Measurements from ENCODE around the gene BICD2.

BICD2 gene

DNA sequence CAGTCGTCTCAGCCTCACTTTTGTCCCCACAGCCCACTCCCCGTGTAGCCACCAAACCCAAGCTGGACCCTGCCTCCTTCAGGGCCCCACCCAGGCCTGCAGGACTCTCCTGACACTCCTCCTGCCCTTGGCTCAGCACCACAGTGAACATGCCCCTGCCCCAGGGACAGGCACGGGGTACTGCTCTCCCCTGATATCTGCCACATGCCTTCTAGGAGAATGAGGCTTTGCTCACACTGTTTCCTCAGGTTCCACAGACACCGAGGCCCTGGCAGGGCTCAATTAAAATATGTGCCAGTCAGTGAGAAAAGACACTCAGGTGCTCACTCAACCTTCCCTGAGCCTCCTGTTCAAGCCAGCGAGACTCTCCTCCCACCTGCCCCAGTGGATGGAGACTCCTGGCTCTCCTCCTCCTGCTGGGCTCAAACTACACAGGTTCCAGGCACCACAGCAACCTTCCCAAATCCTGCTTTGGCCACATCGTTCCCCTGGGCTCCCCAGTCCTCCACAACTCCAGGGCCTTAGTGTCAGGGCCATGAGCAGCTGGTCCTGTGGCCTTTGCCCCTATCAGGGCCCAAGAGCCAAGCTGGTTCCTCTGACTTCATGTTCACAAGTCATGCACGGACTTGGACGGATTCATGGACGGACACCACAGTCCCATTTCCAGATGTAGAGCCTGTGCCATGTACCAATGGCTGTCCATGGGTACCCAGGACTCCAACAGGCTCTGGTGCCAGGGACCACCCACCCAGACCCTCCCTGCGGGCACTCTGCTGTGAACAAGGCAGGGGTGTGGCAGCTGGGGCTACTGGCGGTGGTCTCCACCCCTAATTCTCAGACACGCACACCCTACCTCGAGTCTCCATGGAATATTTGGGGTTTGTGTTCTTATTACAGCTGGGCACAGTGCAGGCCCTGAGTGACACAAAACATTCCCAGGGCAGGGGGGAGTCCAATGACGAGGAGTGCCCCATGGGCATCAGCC lies 36.6 kb downstream of the BICD2 start:
- no peak for DNase-seq (ENCODE audit: low read depth in 2 of 2)

DNA sequence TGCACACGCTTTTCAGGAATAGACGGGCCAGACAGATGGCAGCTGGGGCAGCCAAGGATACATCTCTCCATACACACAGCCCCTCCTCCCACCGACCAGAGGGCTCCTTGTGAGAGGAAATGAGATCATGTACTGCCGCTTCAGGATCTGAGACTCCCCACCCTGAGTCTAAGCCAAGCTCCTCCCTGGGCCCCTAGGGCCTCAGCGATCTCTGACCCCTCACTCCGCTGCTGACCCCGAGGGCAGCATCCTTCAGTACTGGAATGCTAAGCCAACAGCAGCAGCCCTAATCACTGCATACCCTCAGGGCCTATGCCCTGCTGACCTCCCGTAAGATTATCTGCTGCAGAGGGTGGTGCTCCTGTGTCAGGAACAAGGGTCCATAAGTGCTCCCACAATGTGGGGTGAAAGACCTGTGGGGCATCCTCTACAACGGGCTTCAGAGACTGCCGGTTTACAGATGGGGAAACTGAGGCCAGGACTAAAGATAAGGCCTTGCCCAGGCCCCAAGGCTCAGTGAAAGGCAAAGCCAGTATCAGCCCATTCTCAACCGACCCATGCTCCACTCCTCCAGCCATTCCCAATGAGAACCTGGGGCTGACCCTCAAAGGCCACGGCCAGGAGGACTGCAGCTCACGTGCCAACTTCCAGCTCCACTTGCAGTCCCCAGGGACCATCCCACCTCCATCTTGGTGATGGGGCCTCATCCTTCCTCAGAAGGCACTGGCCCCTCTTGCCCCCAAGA lies 37.5 kb downstream of the BICD2 start:
- DNase-seq (ENCODE audit: low read depth in 2 of 2): no peak

DNA sequence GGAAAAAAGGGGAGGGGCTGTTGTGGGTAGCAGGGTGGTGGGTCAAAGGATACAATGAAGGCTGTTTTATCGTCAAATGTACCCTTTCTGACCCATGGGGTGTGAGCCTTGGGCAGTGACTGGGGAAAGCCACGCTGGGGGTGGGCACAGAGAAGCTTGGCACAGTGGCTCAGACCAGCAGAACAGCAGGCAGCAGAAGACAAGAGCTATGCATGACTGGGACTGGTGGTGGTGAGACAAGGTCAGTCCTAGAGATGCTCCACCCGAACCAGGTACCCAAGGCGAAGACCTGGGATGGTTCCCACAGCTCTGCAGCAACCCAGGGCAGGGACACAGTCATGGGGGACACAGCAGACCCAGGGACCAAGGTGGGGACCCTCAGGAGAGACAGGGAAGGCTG lies 38.3 kb downstream of the BICD2 start:
- no peak for DNase-seq (ENCODE audit: low read depth in 2 of 2)

DNA sequence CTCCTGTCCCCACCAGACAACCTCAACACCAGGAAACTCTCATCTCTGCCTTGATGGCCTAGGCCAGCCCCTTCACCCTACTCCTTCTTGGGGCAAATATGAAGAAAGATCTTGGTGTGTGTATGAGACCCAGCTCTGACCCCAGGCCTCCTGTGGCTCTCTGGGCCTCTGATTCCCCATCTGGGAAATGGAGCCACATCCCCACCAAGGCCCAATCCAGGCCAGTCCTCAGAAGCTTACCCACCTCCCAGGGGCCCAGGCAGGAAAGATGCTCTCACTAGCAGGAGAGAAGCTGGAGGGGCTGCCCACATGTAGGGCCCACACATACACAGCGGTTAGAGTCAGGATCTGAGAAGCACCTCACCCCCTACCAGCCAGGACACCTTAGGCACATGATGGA lies 38.9 kb downstream of the BICD2 start:
- DNase-seq (ENCODE audit: low read depth in 2 of 2): no peak

DNA sequence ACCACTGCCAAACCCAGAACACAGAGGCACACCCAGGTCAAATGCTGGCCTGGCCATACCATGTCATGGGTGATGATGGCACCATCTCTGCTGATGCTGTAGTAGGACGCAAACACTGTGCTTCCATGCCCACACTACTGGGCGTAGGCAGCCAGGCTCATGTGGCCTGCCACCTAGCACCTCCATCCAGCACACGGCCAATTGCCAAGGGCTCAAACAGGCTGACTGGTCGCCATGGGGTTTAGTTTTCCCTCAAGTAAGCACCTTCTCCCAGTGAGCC lies 39.4 kb downstream of the BICD2 start:
- no peak for DNase-seq (ENCODE audit: low read depth in 2 of 2)

DNA sequence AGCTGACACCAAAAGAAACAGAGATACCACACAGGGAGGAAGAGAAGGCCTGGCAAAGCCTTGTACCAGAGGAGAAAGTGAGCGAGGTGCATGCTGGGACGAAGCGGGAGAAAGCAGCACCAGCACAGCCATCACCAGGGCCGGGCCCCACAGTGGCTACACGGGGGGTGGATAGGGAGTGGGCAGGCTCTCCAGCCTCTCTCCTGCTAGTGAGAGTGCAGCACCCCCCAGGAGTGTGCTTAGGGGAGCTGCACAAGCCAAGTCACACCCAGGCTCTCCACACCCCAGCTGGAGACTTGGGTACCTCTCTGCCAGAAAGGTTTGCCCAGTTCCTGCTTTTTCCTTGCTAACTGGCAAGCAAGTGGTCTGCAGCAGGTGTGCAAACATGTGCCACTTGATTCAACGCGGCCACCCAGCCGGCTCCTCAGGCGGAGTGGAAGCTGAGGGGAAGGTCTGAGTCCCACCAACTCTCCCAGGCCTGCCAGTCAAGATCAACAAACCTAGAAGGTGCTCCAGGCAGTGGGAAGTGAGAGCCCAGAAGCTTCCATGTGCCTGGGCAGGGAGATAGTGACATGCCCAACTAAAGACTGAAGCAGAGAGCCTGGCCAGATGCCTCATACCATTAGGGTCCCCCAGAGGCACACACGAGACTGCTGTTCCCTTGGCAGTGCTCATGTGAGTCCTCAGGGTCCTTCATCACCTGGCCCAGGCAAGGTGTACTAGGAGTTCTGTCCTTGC lies 39.9 kb downstream of the BICD2 start:
- no peak for DNase-seq (ENCODE audit: low read depth in 2 of 2)

DNA sequence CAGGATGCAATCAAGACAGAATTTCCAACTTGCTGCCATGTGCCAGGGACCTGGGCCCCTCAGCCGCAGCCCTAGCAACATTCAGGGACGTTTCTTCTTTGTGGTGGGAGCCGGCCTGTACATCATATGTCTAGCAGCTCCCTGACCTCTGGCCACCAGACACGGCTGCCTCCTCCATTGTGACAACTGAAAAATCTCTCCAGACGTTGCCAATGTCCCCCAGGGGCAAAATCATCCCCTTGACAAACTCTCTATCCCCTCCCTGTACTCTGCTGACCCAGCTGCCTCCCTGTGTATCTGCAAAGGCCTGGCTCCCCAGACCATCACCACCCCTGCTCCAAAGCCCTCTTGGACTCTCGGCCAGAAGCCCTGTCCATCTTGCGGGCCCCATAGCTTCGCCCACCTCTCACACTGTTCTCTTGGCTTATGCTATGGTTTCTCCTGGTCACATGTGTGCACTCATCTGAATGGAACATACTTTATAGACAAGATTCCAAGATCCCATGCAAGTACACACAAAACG lies 40.8 kb downstream of the BICD2 start:
- DNase-seq (ENCODE audit: low read depth in 2 of 2): no peak

DNA sequence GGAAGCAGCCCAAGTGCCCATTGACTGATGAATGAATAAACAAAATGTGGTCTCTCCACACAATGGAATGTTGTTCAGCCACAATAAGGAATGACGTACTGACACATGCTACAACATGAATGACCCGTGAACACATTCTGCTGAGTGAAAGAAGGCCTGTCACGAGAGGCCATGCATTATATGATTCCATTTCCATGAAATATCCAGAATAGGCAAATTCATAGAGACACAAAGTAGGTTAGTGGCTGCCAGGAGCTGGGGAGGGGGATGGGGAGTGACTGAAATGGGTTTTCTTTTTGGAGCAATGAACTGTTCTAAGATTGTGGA lies 41.4 kb downstream of the BICD2 start:
- no peak for DNase-seq (ENCODE audit: low read depth in 2 of 2)

DNA sequence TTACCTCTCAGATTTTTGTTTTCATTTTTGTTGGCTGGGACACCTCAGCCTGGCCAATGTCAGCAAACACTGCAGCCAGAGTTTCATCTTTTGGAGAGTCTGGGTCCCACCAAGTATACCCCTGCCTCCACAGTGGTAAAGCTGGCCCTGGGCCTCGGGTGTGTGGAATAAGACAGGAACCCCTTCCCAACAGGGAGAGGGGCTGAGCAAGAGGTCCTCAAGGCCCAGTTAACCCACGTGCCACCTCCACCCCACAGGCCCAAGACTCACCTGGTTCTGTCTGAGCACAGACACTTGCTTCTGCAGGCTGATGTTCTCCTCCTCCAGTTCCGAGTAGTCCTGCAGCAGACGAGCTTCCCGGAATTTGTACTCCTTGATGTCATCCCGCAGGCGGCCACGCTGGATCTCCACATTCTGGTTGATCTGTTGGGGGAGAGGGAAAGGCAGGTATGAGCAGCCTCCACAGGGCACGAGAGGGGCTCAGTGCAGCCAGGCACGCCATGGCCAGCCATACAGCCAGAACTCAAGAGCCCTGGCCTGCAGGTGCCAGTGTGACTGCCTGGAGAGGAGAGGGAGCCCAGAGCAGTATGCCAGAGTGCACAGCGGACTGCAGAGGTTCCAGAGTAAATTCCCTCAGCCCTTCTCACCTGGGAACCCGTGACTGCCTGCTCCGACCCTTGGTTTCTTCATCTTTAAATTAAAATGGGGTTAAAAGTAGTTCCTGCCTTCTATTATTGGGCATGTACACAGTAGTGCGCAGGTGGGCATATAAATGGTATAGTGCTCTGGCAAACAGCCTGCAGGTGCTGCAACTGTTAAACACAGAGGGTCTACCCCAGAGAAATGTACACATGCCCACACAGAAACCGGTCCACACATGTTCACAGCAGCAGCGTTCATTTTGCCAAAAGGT lies 42.0 kb downstream of the BICD2 start:
- no peak for DNase-seq (ENCODE audit: low read depth in 2 of 2)

DNA sequence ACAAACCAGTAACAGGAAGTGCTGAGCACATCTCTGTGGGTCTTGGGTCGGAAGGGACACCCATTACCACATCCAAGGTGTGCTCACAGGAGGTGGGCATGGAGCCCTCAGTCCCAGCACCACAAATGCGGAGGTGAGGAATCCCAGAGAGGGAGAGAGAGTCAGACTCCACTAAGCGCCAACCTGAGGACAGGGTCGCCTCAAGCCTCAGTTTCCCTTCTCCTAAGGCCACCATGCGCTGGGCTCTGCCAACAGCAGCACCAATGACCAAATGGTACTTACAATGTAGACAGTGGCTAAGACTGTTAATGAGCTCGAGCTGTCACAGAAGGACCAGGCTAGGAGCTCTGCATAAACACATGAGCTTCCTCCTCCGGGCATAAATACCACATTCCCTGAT lies 43.1 kb downstream of the BICD2 start:
- DNase-seq (ENCODE audit: low read depth in 2 of 2): no peak

DNA sequence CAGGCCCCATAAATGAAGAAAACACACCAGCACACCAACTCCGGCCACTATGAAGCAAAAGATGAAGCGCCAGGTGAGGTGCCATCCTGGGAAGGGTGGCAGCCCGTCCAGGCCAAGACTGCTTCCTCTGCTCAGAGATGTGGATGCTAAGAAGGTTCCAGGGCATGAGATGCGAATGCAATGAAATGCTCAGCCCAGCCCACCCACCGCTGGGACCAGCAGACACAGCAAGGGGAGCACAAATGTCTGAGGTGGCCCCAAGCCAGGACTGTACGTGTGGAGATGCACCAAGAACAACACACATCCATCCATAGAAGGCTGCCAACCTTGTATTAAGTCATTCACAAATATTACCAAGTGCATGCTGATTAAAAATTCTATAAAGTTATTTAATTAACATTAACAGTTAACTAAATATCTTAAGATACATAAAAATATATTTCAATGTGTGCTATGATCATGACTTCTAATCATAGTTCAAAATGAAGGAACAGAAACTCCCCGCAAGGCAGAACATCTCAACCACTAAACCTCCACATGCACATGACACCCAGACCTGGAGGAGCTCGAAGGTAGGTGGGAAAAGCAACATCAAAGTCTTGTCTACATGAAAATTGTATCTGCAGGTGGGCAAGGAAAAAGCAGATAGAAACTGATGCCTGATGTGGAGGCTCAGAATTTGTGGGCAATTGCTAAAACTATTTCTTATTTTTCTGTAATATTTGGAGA lies 43.7 kb downstream of the BICD2 start:
- no peak for DNase-seq (ENCODE audit: low read depth in 2 of 2)

DNA sequence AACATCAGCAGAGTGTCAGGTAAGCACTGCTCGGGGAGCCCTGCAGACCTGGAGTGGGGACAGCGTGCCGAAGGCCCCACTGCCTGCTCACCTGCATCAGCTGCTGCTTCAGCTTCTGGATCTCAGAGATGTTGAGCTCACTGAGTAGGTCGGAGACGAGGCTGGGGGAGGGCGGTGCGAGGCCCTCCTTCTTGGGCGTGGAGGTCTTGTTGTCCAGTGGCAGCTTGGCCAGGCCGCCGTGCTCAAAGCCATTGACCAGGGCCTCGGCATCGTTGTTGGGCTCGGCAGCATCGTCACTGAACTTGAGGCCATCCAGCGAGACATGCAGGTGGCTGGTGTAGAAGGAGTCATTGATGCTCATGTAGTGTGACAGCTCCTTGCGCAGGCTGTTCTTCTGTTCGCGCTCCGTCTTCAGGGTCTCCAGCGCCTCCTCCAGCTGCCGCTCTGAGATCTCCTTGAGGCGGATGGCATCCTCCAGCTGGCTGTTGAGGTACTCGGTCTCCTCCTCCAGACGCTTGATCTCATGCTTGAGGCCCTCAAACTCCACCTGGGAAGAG lies 44.3 kb downstream of the BICD2 start:
- no peak for DNase-seq (ENCODE audit: low read depth in 2 of 2)

DNA sequence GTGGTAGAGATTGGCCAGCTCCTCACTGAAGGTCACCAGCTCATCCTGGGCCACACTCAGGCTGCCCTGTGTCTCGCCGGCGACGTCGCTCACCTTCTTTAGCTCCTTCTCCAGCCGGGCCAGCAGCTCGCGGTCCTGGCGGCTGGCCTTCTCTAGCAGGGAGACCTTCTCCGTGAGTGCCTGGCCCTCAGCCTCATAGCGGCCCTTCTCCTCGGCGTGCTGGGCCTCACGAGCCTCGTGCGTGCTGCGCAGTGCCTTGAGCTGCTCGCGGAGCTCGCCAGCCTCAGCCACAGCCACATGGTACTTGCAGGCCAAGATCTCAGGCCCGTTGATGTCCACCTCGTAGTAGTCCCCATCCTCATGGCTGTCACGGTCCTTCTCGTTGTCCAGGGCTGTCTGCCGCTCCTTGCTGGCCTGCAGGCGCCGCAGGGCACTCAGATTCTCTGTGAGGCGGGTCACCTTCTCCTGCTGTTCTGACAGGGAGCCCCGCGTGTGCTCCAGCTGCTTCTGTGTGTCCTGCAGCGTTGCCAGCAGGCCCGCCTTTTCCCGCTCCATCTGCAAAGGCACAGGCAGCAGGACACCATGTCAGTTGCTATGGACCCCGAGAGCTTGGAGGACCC lies 45.5 kb downstream of the BICD2 start:
- no peak for DNase-seq (ENCODE audit: low read depth in 2 of 2)

DNA sequence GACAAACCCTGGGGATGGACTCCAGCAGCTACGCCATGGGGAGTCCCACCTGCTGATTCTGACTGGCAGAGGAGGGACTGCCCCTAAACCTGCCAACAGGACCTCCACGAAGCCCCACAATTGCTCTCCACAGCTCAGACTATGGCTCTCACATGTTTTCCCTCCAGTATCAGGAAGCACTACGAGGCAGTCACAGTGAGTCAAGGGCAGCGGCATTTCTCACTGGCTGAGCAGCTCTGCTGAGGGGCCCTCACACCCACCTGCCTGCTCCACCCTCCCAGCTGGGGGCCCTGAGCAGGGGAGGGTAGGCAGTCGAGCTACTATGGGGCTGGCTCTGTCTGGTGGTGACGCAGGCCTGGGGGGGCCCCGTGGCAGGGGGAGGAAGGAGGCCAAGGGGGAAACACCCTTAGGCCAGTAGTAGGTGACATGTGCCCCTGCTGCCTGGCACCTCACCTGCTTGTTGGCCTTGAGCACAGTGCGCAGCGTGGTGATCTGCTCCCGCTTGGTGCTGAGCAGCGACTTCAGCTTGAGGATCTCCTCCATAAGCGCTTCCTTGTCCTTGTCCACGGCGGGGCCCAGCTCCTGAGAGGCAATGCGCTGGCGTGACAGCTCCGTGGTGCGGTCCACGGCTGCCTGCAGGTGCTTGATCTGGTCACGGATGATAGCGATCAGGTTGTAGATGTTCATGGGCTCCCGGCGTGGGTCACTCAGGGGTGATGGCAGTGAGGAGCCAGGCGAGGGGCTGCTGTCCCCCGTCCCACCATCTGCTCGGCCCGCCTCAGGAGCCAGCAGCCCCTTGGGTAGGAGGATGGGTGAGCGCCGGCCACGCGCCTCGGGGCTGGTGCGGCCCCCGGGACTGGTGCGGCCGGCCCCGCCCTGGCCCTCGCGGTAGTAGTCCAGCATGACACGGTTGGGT lies 46.3 kb downstream of the BICD2 start:
- no peak for DNase-seq (ENCODE audit: low read depth in 2 of 2)

DNA sequence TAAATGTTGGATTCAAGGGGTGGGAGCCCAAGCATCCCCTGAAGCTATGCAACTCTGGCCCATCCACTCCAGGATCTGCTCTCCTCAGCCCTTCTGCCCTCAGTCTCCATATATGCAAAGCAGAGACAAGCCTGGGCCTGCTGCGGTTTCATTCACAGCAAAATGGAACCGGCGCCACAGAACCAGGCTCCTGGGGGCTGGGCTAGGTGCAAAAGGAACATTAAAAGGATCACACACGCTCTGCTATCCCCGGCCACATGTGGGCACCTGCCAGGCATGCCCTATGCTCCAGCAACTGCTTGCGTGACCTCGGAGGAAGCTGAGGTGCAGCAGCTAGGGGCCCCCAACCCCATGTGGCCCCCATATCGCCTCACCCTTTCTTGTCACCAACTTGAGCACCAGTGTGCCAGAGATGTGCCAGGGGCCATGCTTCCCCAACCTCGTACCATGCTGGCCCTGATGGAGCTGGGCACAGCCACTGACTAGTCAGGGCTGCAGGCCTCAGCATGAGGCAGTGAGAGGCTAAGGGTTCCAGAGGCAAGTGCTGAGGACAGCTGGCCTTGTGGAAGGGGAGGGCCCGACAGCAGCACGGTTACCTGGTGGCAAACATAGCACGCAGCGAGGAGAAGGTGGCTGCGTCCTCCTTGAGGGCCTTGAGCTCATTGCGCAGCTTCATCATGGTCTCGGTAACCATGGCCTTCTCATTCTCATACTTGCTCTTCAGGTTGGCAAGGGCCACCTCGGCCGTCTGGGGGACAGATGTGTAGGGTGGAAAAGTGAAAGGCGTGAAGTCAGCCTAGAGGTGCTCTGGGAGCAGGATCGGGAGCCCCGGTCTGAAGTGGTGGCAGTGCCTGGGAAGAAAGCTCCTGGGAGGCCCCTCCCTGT lies 47.2 kb downstream of the BICD2 start:
- no peak for DNase-seq (ENCODE audit: low read depth in 2 of 2)

DNA sequence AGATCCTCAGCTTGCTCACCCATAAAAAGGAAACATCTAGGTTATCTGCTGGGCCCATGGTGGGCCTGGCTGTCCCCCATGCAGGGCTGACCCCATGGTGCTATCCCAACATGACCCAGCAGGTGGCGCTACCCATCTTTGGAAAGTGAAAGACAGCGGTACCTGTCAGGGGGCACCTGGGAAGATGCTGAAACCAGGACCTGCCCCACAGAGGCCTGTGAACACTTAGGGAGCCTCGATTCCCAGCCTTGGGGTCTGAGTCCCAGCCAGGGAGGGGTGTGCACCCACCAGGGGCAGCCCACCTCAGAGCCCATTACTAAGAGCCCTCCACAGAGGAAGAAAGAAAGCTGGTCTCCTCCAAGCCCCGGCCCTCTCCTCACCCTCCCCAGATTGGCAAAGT lies 48.1 kb downstream of the BICD2 start:
- DNase-seq (ENCODE audit: low read depth in 2 of 2): peak; percentile 50 to 67

DNA sequence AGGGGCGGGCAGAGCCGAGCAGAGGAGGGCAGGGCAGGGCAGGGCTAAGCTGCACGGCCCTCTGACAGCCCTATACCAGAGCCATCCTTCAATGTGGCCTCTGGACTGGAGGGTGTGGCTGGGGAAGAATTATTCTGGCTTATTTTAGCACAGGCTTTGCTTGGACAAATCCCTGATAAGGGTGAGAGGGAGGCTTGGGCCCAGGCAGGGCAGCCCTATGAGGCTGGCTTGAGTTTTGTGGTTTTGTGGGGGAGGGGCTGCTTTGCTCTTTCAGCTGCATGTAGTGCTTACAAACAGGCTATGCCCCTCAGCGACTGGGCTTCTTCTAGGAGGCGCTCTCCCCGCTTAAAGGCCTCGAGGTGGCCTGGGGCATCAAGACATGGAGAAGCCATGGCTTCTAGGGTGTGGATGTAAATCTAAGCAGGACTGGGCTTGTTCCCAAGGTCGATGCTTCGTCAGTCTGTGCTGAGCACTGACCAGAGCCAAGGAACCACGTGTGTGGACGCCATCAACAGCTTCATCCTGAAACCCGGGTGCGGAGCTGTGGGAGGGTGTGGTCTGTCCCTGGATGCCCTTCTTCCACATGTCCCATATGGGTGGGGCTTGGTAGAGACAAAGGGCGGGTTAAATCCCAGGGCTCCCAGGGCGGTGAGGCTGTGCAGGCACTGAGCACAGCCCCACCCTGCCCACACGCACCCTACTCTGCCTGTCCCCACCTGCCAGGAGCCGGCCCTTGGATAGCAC lies 49.0 kb downstream of the BICD2 start:
- DNase-seq (ENCODE audit: low read depth in 2 of 2): no peak
